Measurements from ENCODE around the gene RAB3GAP1.

GRCh38 chr2:135174810-135175093 is 122.7 kb downstream of the RAB3GAP1 start:
- TF ChIP-seq CTCF (IDR thresholded peaks at IDR 0.05) = no peak
- TF ChIP-seq POLR2A (IDR thresholded peaks at IDR 0.05) = no peak
- TF ChIP-seq EP300 (IDR thresholded peaks at IDR 0.05; ENCODE audit: low read depth) = no peak
